Endothelial cell of umbilical vein (primary cell): ENCODE results near the gene PRDM16. TPM values are rescaled to one million over a fixed set of nuclear protein-coding genes. Genes with fewer than 3 reads are reported as not detected.

Experiments
- BruUV-seq: library from RNA; stranded (reverse); fragments of 400-500 nt; replicated peaks from 2 replicates; lab custom pipeline; 2021; lab: Mats Ljungman, UMichigan
- CTCF ChIA-PET: fragments of 300-600, 350-600 bp; sonication (Branson Sonifier 250); formaldehyde crosslinking; loops from one replicate; lab custom pipeline; 2021; ENCODE audit warnings: antibody characterized with exemption, inconsistent platforms; lab: Charles Lee
- POLR2A ChIA-PET: fragments of 300-600, 350-600 bp; sonication (Branson Sonifier 250); formaldehyde crosslinking; loops from one replicate; lab custom pipeline; 2021; ENCODE audit warnings: antibody characterized with exemption, inconsistent platforms; lab: Charles Lee
- DNase-seq: peaks from one replicate; pipeline ENCODE4 v3.0.0-alpha.2; 2011; ENCODE audit warnings: low read depth, low spot score
- FAIRE-seq: peaks from 2 replicates; lab custom pipeline; 2011; peaks lifted over from hg19 to GRCh38; lab: Jason Lieb, UNC
- H2AFZ ChIP-seq: 2 replicates; pipeline ENCODE4 v1.6.0; 2012; ENCODE audit warnings: low read depth, low read length, control low read depth, inconsistent platforms
- H3K27ac ChIP-seq: 2 replicates; pipeline ENCODE4 v1.5.1; 2011; ENCODE audit warnings: low read depth, mild to moderate bottlenecking, control low read depth, low read length, moderate library complexity; ENCODE audit not compliant: insufficient read depth
- H3K27me3 ChIP-seq, 2 experiments: 2 replicates each; pipeline versions ENCODE4 v1.6.0 to v1.6.1; 2011; ENCODE audit warnings: low read length in 2 of 2, mixed read lengths in 1 of 2; ENCODE audit not compliant: control insufficient read depth in 2 of 2, insufficient read depth in 2 of 2
- H3K36me3 ChIP-seq, 2 experiments: 2 replicates in 1 of 2; 3 replicates in 1 of 2; pipeline ENCODE4 v1.5.1; 2011; ENCODE audit warnings: low read length in 2 of 2, mild to moderate bottlenecking in 1 of 2, moderate library complexity in 1 of 2; ENCODE audit not compliant: control insufficient read depth in 2 of 2, insufficient read depth in 2 of 2; ENCODE audit errors: extremely low read depth in 1 of 2
- H3K4me1 ChIP-seq: 3 replicates; pipeline ENCODE4 v1.5.1; 2011; ENCODE audit warnings: mild to moderate bottlenecking, low read length; ENCODE audit not compliant: control insufficient read depth, insufficient read depth; ENCODE audit errors: extremely low read depth
- H3K4me2 ChIP-seq: 2 replicates; pipeline ENCODE4 v1.6.1; 2011; ENCODE audit warnings: low read length, control low read depth, mixed read lengths; ENCODE audit not compliant: insufficient read depth
- H3K4me3 ChIP-seq, 3 experiments: fragments of 200-600 bp in 1 of 3; sonication (generic), shearing (Covaris generic) in 1 of 3; replicated peaks in 1 of 3; 2 replicates each; pipeline ENCODE4 v1.5.1; 2011 to 2016; ENCODE audit warnings: control low read depth in 3 of 3, low read length in 3 of 3, mild to moderate bottlenecking in 2 of 3, inconsistent platforms in 1 of 3, low read depth in 1 of 3, moderate library complexity in 1 of 3; ENCODE audit not compliant: insufficient read depth in 1 of 3
- H3K79me2 ChIP-seq: 2 replicates; pipeline ENCODE4 v1.6.0; 2012; ENCODE audit warnings: low read length, inconsistent platforms; ENCODE audit not compliant: control insufficient read depth, insufficient read depth
- H3K9ac ChIP-seq: replicated peaks from 2 replicates; pipeline ENCODE3; 2011; ENCODE audit warnings: low read length, control low read depth; ENCODE audit not compliant: insufficient read depth; ENCODE audit errors: extremely low read depth
- H3K9me1 ChIP-seq: replicated peaks from 3 replicates; pipeline ENCODE4 v1.6.0; 2011; ENCODE audit warnings: mild to moderate bottlenecking, low read length; ENCODE audit not compliant: control insufficient read depth, insufficient read depth; ENCODE audit errors: extremely low read depth
- H3K9me3 ChIP-seq: replicated peaks from 2 replicates; pipeline ENCODE4 v1.5.1; 2012; ENCODE audit warnings: low read length, inconsistent platforms; ENCODE audit not compliant: control insufficient read depth, insufficient read depth
- H4K20me1 ChIP-seq: replicated peaks from 2 replicates; pipeline ENCODE3; 2011; ENCODE audit warnings: mild to moderate bottlenecking, low read length; ENCODE audit not compliant: control insufficient read depth, insufficient read depth; ENCODE audit errors: extremely low read depth
- EZH2 ChIP-seq: IDR thresholded peaks from 2 replicates; pipeline ENCODE4 v1.6.1; 2012; ENCODE audit warnings: borderline replicate concordance, low read depth, mild to moderate bottlenecking, moderate library complexity, low read length, inconsistent platforms; ENCODE audit not compliant: severe bottlenecking
- FOS ChIP-seq: IDR thresholded peaks from 2 replicates; pipeline ENCODE4 v1.6.1; 2011; ENCODE audit warnings: mild to moderate bottlenecking, low read length, moderate library complexity, borderline replicate concordance; ENCODE audit not compliant: insufficient read depth
- GATA2 ChIP-seq: IDR thresholded peaks from 2 replicates; pipeline ENCODE4 v1.7.0; 2011; ENCODE audit warnings: low read depth, mild to moderate bottlenecking, moderate library complexity, mixed read lengths, low read length; ENCODE audit not compliant: insufficient read length, insufficient read depth
- JUN ChIP-seq: IDR thresholded peaks from 2 replicates; pipeline ENCODE4 v1.6.1; 2011; ENCODE audit warnings: borderline replicate concordance, low read depth; ENCODE audit not compliant: insufficient read length, insufficient read depth
- MYC ChIP-seq: IDR thresholded peaks from one replicate; pipeline ENCODE4 v1.6.1; 2011; ENCODE audit warnings: mild to moderate bottlenecking, low read depth, low read length
- POLR2A ChIP-seq: IDR thresholded peaks from 2 replicates; pipeline ENCODE4 v1.6.1; 2012; ENCODE audit warnings: low read depth, mild to moderate bottlenecking, control low read depth, low read length
- POLR2AphosphoS5 ChIP-seq: IDR thresholded peaks from 2 replicates; pipeline ENCODE4 v1.6.1; 2012; ENCODE audit warnings: low read depth, mild to moderate bottlenecking, control low read depth, low read length, moderate library complexity; ENCODE audit not compliant: insufficient read depth
- dilution Hi-C: fragments of 300-500 bp; cut with MboI; formaldehyde crosslinking; loops from one replicate; pipeline ENCODE4 v1.15.0; 2019; ENCODE audit warnings: low sequenced_read_pairs; ENCODE audit not compliant: extremely low pct_ligation_motif_present
- intact Hi-C: fragments of 100-400 bp; cut with micrococcal nuclease; formaldehyde crosslinking; loops from one replicate; pipeline ENCODE4 v1.10.0; 2022
- polyA plus RNA-seq, 4 experiments: library from polyadenylated mRNA; depleted of rRNA in 3 of 4; stranded (reverse) in 3 of 4; unstranded in 1 of 4; fragments of >200 nt; gene quantifications; 2 replicates each; pipeline versions ENCODE4 v1.2.1 to v1.2.3, GENCODE V29; 2011 to 2012; ENCODE audit warnings: missing spikeins in 1 of 4
- total RNA-seq: library from RNA; stranded (reverse); gene quantifications from 2 replicates; pipeline ENCODE4 v1.2.3, GENCODE V29; 2021
- TF ChIP-seq, protein P1 (sequence below), 2 donors: IDR thresholded peaks; 1 replicate in 1 of 2; 2 replicates in 1 of 2; pipeline ENCODE4 v1.5.1; 2011; ENCODE audit warnings: low read length in 2 of 2, mild to moderate bottlenecking in 2 of 2, moderate library complexity in 2 of 2, control low read depth in 1 of 2, inconsistent platforms in 1 of 2, low read depth in 1 of 2; ENCODE audit not compliant: insufficient read depth in 1 of 2; ENCODE audit errors: extremely low read depth in 1 of 2
- TF ChIP-seq, protein P2 (sequence below): IDR thresholded peaks from 2 replicates; pipeline ENCODE4 v1.6.1; 2011; ENCODE audit not compliant: insufficient read depth, insufficient read length

PRDM16 gene
- total and polyA plus RNA-seq, 2 donors (not counting 3 experiments of a cell fraction or from before 2014, with no cell fraction given), result not detected

DNA sequence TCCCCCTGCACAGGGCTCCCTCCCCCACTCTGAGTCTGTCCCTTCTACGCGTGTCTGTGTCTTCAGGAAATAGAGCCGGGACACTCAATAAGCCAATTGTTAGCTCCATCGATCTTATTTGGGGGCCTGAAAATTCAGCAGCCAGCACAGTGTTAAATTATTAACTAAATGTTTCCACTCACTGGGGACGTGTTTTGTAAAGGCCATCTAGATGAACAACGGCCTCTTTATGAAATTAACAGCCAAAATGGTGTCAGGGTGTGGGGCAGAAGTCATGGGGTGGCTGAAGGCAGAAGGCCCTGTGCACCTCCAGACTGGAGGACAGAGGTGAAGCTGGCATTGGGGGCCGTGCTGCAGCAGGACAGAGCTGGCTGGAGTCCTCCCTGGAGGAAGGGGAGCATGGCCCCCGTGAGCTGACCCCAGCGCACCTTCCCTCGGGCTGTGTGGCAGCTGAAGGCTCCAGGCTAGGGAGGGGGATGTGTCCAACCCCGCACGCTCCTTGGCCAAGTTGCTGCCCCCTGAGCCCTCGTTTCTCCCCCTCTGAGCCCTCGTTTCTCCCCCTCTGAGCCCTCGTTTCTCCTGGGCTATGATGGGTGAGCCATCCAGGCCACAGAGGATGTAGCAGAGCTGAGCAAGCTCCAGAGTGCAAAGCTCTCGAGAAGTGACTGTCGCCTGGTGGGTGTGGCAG is 271.7 kb downstream of the PRDM16 start:
- Histone ChIP-seq H3K4me2 (no peak overlapping the region), H3K36me3 (no peaks in the 10 kb centered on the region)
- FAIRE-seq, result no peak

More for the DNA sequence above, 271.7 kb downstream of the PRDM16 start:
- Histone ChIP-seq H2AFZ (no peak overlapping the region), H3K9me3 (peaks cover 4% of the 10 kb centered on the region), H3K27me3 (no peaks in the 10 kb centered on the region), H3K4me1 (no peaks in the 10 kb centered on the region), H3K9ac (no peak overlapping the region), H3K27ac (no peak overlapping the region), H4K20me1 (no peaks in the 10 kb centered on the region), H3K4me3 (no peak overlapping the region), H3K79me2 (no peaks in the 10 kb centered on the region), H3K9me1 (no peaks in the 10 kb centered on the region)
- BruUV-seq, result no TSS peak
- POLR2A ChIA-PET, result no interaction called here
- dilution Hi-C loops (no loop called here), intact Hi-C loops (no loop called here)
- CTCF ChIA-PET, result no interaction called here
- DNase-seq, result no peak
- TF ChIP-seq FOS, result no peak
- no peak for TF ChIP-seq GATA2
- TF ChIP-seq MYC, result no peak
- TF ChIP-seq JUN, result no peak
- TF ChIP-seq, protein P1, sequence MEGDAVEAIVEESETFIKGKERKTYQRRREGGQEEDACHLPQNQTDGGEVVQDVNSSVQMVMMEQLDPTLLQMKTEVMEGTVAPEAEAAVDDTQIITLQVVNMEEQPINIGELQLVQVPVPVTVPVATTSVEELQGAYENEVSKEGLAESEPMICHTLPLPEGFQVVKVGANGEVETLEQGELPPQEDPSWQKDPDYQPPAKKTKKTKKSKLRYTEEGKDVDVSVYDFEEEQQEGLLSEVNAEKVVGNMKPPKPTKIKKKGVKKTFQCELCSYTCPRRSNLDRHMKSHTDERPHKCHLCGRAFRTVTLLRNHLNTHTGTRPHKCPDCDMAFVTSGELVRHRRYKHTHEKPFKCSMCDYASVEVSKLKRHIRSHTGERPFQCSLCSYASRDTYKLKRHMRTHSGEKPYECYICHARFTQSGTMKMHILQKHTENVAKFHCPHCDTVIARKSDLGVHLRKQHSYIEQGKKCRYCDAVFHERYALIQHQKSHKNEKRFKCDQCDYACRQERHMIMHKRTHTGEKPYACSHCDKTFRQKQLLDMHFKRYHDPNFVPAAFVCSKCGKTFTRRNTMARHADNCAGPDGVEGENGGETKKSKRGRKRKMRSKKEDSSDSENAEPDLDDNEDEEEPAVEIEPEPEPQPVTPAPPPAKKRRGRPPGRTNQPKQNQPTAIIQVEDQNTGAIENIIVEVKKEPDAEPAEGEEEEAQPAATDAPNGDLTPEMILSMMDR (IDR thresholded peaks at IDR 0.05; ENCODE audit: extremely low read depth in 1 of 2, insufficient read depth in 1 of 2, low read depth in 1 of 2, low read length in 2 of 2), result no peak
- no peak for TF ChIP-seq POLR2AphosphoS5
- TF ChIP-seq EZH2, result no peak
- TF ChIP-seq, protein P2, sequence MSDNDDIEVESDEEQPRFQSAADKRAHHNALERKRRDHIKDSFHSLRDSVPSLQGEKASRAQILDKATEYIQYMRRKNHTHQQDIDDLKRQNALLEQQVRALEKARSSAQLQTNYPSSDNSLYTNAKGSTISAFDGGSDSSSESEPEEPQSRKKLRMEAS, result no peak
- no peak for TF ChIP-seq POLR2A
